Measurements from ENCODE around the gene NOL3. TPM values are rescaled to one million over a fixed set of nuclear protein-coding genes. Genes with fewer than 3 reads are reported as not detected.

Gene NOL3
- total RNA-seq, 1 experiment from 2014 or later, result 91.6 TPM

GRCh38 chr16:67201411-67202345 lies 31.3 kb downstream of the NOL3 start:
- Histone ChIP-seq H3K9me3 (ENCODE audit: low read length) (no peaks in the 10 kb centered on the region), H3K9ac (ENCODE audit: low read length) (no peak overlapping the region), H3K79me2 (ENCODE audit: low read length) (no peaks in the 10 kb centered on the region), H3K4me2 (ENCODE audit: low read length) (no peak overlapping the region), H3K9me2 (replicated peaks; ENCODE audit: low read length) (no peaks in the 10 kb centered on the region), H3K4me3 (ENCODE audit: low read length) (no peak overlapping the region), H3K36me3 (ENCODE audit: low read depth, low read length) (no peaks in the 10 kb centered on the region), H3K27me3 (ENCODE audit: low read length) (no peaks in the 10 kb centered on the region), H2AFZ (ENCODE audit: low read length) (no peak overlapping the region), H4K20me1 (ENCODE audit: low read length) (no peaks in the 10 kb centered on the region; the same call in 1 of the 2 replicates), H3K4me1 (ENCODE audit: insufficient read depth, low read length) (peaks cover 8% of the 10 kb centered on the region), H3F3A (ENCODE audit: low read length, unreplicated experiment) (no peaks in the 10 kb centered on the region), H3K27ac (ENCODE audit: low read length) (no peak overlapping the region)
- intact Hi-C loops (cut with micrococcal nuclease), result no loop called here
- BruUV-seq (replicated peaks), result no TSS peak
- no peak for ATAC-seq
- no peak for DNase-seq
- ChIA-PET POLR2A (ENCODE audit: unreplicated experiment) (no interaction called here), CTCF (no interaction called here)
- TF ChIP-seq EZH2 (IDR thresholded peaks at IDR 0.05; ENCODE audit: low read length, unreplicated experiment) (no peak), CTCF (conservative IDR thresholded peaks at IDR 0.05; ENCODE audit: low read depth, low read length) (no peak), EZH2phosphoT487 (IDR thresholded peaks at IDR 0.05; ENCODE audit: borderline replicate concordance, low read length) (no peak)

- H3K9me2 ChIP-seq (replicated peaks; ENCODE audit: low read length), result no peaks in the 10 kb centered on the region
- no peak for ATAC-seq
These were observed 32.1 kb downstream of the NOL3 start for GRCh38 chr16:67202426-67202825.

More at GRCh38 chr16:67202426-67202825, 32.1 kb downstream of the NOL3 start:
- H3K9me3 ChIP-seq (ENCODE audit: low read length), result no peaks in the 10 kb centered on the region
- CTCF ChIA-PET, result no interaction called here
- no peak overlapping the region for H3K4me3 ChIP-seq (ENCODE audit: low read length)
- no peaks in the 10 kb centered on the region for H3K36me3 ChIP-seq (ENCODE audit: low read depth, low read length)
- intact Hi-C loops (cut with micrococcal nuclease), result no loop called here
- no peaks in the 10 kb centered on the region for H3K27me3 ChIP-seq (ENCODE audit: low read length)
- peaks cover 15% of the 10 kb centered on the region for H3K4me1 ChIP-seq (ENCODE audit: insufficient read depth, low read length)
- TF ChIP-seq EZH2phosphoT487 (IDR thresholded peaks at IDR 0.05; ENCODE audit: borderline replicate concordance, low read length) (no peak), EZH2 (IDR thresholded peaks at IDR 0.05; ENCODE audit: low read length, unreplicated experiment) (no peak), CTCF (conservative IDR thresholded peaks at IDR 0.05; ENCODE audit: low read depth, low read length) (no peak)
- BruUV-seq (replicated peaks), result no TSS peak
- H2AFZ ChIP-seq (ENCODE audit: low read length), result no peak overlapping the region
- no peaks in the 10 kb centered on the region for H3F3A ChIP-seq (ENCODE audit: low read length, unreplicated experiment)
- no peak overlapping the region for H3K9ac ChIP-seq (ENCODE audit: low read length)
- no peaks in the 10 kb centered on the region for H4K20me1 ChIP-seq (ENCODE audit: low read length)
- no peaks in the 10 kb centered on the region for H3K79me2 ChIP-seq (ENCODE audit: low read length)
- POLR2A ChIA-PET (ENCODE audit: unreplicated experiment), result no interaction called here
- H3K4me2 ChIP-seq (ENCODE audit: low read length), result no peak overlapping the region
- no peak overlapping the region for H3K27ac ChIP-seq (ENCODE audit: low read length)
- no peak for DNase-seq

Measured in PC-3 (cell line).